ENCODE data around the gene NSL1.

The NSL1 gene

DNA sequence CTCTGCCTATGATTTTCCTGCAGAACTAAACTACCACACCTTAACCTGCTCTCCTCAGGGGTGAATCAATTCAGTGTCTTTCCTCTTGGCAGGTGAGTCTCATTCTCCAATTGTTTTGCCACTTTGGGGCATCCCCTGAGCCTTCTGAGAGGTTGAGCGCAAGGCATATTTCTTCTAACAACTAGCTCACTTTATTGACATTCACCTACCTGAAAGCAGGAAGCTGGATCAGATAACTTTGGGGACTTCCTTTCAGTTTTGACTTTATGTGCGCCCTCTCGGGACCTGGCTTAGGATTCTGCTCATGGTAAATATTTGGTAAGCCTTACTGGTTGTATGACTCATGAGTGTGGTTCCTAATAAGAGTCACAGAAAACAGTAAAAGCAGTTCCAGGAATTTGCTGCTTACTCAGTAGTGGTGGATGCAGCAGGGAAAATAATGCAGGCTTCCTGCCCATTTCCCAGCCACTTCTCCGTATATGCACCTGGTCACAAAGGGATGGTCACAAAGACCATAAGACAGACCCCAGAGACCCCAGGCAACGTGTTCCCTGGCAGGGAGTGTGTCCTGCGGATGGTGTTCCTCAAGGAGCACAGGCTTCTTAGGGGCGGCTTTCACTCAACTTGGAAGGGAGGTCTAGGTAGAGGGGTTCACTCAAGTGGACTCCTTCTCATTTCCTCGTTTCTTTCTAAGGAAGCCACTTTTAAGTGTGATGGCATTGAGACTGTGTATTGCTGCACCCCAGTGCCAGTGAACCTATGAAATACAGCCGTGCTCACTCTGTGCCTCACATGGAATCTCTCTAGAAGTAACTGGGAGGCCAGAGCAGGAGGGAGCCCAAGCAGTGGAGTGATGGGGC is 70.0 kb downstream of the NSL1 start:
- peak; percentile 57 for ATAC-seq (ENCODE audit: insufficient read depth, low read depth)
- H3K4me3 ChIP-seq (ENCODE audit: low read depth in 1 of 2, low read length in 2 of 2), result no peak overlapping the region
- no peak overlapping the region for H3K27ac ChIP-seq (ENCODE audit: low read length)
- DNase-seq, result no peak
- 0 out of 2 replicates have a peak, but pooled peaks cover 4% of the 10 kb centered on the region for H3K36me3 ChIP-seq (ENCODE audit: insufficient read depth, low read length)
- H3K27me3 ChIP-seq (ENCODE audit: insufficient read depth, low read length, poor library complexity), result no peaks in the 10 kb centered on the region
- peaks cover 3% of the 10 kb centered on the region for H3K9me3 ChIP-seq (ENCODE audit: insufficient read depth, low read length, severe bottlenecking)
- peaks cover 10% of the 10 kb centered on the region; the same call in 1 of the 2 replicates for H3K4me1 ChIP-seq (ENCODE audit: insufficient read depth, low read length)
- no peaks in the 10 kb centered on the region for H4K20me1 ChIP-seq (ENCODE audit: insufficient read depth, low read length)
- no peak overlapping the region for H2AFZ ChIP-seq (ENCODE audit: low read depth, low read length)
- H3K4me2 ChIP-seq (ENCODE audit: insufficient read depth, low read length), result no peak overlapping the region
- H3K79me2 ChIP-seq (ENCODE audit: insufficient read depth, low read length), result no peaks in the 10 kb centered on the region
- H3K9ac ChIP-seq (ENCODE audit: low read depth, low read length), result no peak overlapping the region
- TF ChIP-seq EZH2 (IDR thresholded peaks at IDR 0.05; ENCODE audit: borderline replicate concordance, low read depth, low read length, severe bottlenecking) (no peak), CTCF (IDR thresholded peaks at IDR 0.05; ENCODE audit: borderline replicate concordance, extremely low read depth, low read length, poor library complexity, severe bottlenecking) (no peak)

DNA sequence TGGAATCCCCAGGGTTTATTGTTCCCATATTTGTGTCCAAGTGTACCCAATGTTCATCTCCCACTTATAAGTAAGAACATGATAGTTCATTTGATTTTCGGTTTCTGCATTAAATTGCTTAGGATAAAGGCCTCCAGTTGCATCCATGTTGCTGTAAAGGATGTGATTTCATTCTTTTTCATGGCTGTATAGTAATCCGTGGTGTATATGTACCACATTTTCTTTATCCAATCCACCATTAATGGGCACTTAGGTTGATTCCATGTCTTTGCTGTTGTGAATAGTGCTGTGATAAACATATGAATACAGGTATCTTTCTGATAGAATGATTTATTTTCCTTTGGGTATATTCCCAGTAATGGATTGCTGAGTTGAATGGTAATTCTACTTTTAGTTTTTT is 71.9 kb downstream of the NSL1 start:
- TF ChIP-seq EZH2 (IDR thresholded peaks at IDR 0.05; ENCODE audit: borderline replicate concordance, low read depth, low read length, severe bottlenecking), result no peak
- TF ChIP-seq CTCF (IDR thresholded peaks at IDR 0.05; ENCODE audit: borderline replicate concordance, extremely low read depth, low read length, poor library complexity, severe bottlenecking), result no peak
- Histone ChIP-seq H3K27ac (ENCODE audit: low read length) (no peak overlapping the region), H3K4me1 (ENCODE audit: insufficient read depth, low read length) (peaks cover 10% of the 10 kb centered on the region; the same call in 1 of the 2 replicates), H3K27me3 (ENCODE audit: insufficient read depth, low read length, poor library complexity) (no peaks in the 10 kb centered on the region), H3K4me2 (ENCODE audit: insufficient read depth, low read length) (no peak overlapping the region), H3K9ac (ENCODE audit: low read depth, low read length) (no peak overlapping the region), H3K36me3 (ENCODE audit: insufficient read depth, low read length) (no peaks in the 10 kb centered on the region), H4K20me1 (ENCODE audit: insufficient read depth, low read length) (no peaks in the 10 kb centered on the region), H2AFZ (ENCODE audit: low read depth, low read length) (no peak overlapping the region), H3K4me3 (ENCODE audit: low read depth in 1 of 2, low read length in 2 of 2) (no peak overlapping the region), H3K79me2 (ENCODE audit: insufficient read depth, low read length) (no peaks in the 10 kb centered on the region), H3K9me3 (ENCODE audit: insufficient read depth, low read length, severe bottlenecking) (no peaks in the 10 kb centered on the region)
- no peak for DNase-seq
- ATAC-seq (ENCODE audit: insufficient read depth, low read depth), result no peak

GRCh38 chr1:212718499-212718898 is 73.1 kb downstream of the NSL1 start:
- no peak overlapping the region for H3K4me2 ChIP-seq (ENCODE audit: insufficient read depth, low read length)
- H3K9ac ChIP-seq (ENCODE audit: low read depth, low read length), result no peak overlapping the region
- no peak overlapping the region for H2AFZ ChIP-seq (ENCODE audit: low read depth, low read length)
- H3K4me3 ChIP-seq (ENCODE audit: low read depth in 1 of 2, low read length in 2 of 2), result no peak overlapping the region
- no peak for ATAC-seq (ENCODE audit: insufficient read depth, low read depth)
- H3K36me3 ChIP-seq (ENCODE audit: insufficient read depth, low read length), result no peaks in the 10 kb centered on the region
- TF ChIP-seq CTCF (IDR thresholded peaks at IDR 0.05; ENCODE audit: borderline replicate concordance, extremely low read depth, low read length, poor library complexity, severe bottlenecking), result no peak
- no peak for TF ChIP-seq EZH2 (IDR thresholded peaks at IDR 0.05; ENCODE audit: borderline replicate concordance, low read depth, low read length, severe bottlenecking)
- no peaks in the 10 kb centered on the region for H3K79me2 ChIP-seq (ENCODE audit: insufficient read depth, low read length)
- no peaks in the 10 kb centered on the region for H3K27me3 ChIP-seq (ENCODE audit: insufficient read depth, low read length, poor library complexity)
- DNase-seq, result no peak
- no peak overlapping the region for H3K27ac ChIP-seq (ENCODE audit: low read length)
- no peaks in the 10 kb centered on the region for H3K9me3 ChIP-seq (ENCODE audit: insufficient read depth, low read length, severe bottlenecking)
- no peaks in the 10 kb centered on the region for H4K20me1 ChIP-seq (ENCODE audit: insufficient read depth, low read length)
- H3K4me1 ChIP-seq (ENCODE audit: insufficient read depth, low read length), result peaks cover 9% of the 10 kb centered on the region; the same call in 1 of the 2 replicates
